ENCODE data around the gene AUTS2. TPM values are rescaled to one million over a fixed set of nuclear protein-coding genes. Genes with fewer than 3 reads are reported as not detected.

The AUTS2 gene
- total RNA-seq, 1 donor from 2014 or later: 94.1 TPM

DNA sequence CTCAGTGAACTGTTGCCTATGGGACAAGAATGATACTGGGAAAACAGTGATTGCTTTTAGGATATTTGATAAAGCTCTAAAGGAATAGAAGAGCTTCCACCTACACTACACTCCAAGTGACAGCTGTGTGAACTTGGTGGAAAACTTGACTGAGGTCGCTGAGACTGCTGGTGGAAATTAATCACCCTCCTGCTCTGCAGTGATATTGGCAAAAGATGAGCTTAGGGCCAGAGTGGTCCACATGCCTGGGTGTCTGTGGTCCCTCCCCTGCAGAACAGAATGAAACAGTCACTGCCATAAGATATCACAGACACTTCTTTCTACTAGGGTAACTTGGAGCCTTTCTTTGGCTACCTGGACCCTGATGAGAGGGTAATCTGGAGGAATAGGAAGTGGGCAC, 1151.6 kb downstream of the AUTS2 start:
- TF ChIP-seq, protein P1, sequence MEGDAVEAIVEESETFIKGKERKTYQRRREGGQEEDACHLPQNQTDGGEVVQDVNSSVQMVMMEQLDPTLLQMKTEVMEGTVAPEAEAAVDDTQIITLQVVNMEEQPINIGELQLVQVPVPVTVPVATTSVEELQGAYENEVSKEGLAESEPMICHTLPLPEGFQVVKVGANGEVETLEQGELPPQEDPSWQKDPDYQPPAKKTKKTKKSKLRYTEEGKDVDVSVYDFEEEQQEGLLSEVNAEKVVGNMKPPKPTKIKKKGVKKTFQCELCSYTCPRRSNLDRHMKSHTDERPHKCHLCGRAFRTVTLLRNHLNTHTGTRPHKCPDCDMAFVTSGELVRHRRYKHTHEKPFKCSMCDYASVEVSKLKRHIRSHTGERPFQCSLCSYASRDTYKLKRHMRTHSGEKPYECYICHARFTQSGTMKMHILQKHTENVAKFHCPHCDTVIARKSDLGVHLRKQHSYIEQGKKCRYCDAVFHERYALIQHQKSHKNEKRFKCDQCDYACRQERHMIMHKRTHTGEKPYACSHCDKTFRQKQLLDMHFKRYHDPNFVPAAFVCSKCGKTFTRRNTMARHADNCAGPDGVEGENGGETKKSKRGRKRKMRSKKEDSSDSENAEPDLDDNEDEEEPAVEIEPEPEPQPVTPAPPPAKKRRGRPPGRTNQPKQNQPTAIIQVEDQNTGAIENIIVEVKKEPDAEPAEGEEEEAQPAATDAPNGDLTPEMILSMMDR (conservative IDR thresholded peaks at IDR 0.05): no peak
- peaks cover 17% of the 10 kb centered on the region for H3K36me3 Mint-ChIP-seq
- no peaks in the 10 kb centered on the region for H3K27me3 Mint-ChIP-seq
- no peak for DNase-seq (ENCODE audit: extremely low spot score, unreplicated experiment)
- no peak overlapping the region for H3K27ac Mint-ChIP-seq
- H3K4me3 Mint-ChIP-seq: no peak overlapping the region
- H3K9me3 Mint-ChIP-seq: no peaks in the 10 kb centered on the region
- peaks cover 32% of the 10 kb centered on the region for H3K4me1 Mint-ChIP-seq (ENCODE audit: unreplicated experiment)

DNA sequence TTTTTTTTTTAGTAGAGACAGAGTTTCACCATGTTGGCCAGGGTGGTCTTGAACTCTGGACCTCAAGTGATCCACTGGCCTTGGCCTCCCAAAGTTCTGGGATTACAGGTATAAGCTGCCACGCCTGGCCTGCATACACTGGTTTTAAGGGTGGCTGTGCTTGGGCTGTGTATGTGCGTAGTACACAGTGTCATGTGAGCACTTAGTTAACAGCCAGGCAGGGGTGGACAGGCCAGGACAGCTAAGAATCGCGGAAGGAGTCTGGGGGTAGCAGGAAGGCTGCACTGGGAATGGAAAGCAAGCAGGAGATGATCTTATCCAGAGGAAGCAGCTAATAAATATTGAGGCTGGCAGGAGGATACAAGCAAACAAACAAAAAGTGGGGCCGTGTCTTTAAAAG, 1153.6 kb downstream of the AUTS2 start:
- no peak overlapping the region for H3K27ac Mint-ChIP-seq
- peaks cover 27% of the 10 kb centered on the region for H3K4me1 Mint-ChIP-seq (ENCODE audit: unreplicated experiment)
- H3K36me3 Mint-ChIP-seq: peaks cover 12% of the 10 kb centered on the region
- no peak overlapping the region for H3K4me3 Mint-ChIP-seq
- TF ChIP-seq, protein P1 (conservative IDR thresholded peaks at IDR 0.05): no peak
- H3K9me3 Mint-ChIP-seq: no peaks in the 10 kb centered on the region
- H3K27me3 Mint-ChIP-seq: no peaks in the 10 kb centered on the region
- DNase-seq (ENCODE audit: extremely low spot score, unreplicated experiment): no peak

DNA sequence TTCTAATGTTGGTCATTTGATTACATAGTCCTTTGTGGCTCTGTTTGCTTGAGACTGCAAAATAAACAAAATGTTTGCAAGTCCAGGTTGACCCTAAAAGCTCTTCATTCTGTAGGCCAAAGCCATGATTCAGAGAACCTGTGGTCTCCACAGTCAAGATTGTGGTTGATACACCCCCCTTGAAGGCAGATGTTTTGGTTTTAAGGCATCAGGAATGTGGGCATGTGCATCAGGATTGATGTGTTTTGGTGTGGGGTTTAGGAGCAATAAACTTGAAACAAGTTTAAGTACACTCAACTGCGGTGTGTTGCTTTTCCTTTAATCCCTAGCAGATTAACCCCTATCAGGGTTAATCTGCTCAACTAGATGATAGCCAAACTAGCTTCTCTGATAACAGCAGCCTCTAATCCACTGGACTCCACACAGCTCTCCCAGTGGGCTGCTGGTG, 1154.5 kb downstream of the AUTS2 start:
- Mint-ChIP-seq H3K9me3 (no peaks in the 10 kb centered on the region), H3K27me3 (no peaks in the 10 kb centered on the region), H3K36me3 (peaks cover 12% of the 10 kb centered on the region), H3K4me3 (no peak overlapping the region), H3K27ac (no peak overlapping the region), H3K4me1 (ENCODE audit: unreplicated experiment) (peaks cover 27% of the 10 kb centered on the region)
- no peak for DNase-seq (ENCODE audit: extremely low spot score, unreplicated experiment)
- TF ChIP-seq, protein P1 (conservative IDR thresholded peaks at IDR 0.05): no peak

DNA sequence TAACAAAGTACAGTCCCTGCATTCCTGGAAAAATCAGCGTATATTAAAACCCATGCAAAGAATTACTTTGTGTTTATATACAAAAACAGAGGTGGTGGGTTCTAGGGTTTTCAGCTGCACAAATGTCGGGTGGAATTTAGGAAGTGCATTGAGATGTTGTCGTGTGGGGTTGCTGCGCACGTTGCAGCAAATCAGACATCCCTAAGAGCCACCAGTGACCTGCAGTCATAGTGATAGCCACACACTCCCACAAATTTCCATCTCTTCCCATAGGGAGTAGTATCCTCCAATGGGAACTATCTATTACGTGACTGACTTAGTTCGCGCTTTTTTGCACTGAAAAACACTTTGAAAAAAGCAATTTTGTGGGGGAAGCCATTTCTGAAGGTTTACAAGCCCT, 1158.5 kb downstream of the AUTS2 start:
- no peak for DNase-seq (ENCODE audit: extremely low spot score, unreplicated experiment)
- H3K9me3 Mint-ChIP-seq: no peaks in the 10 kb centered on the region
- TF ChIP-seq, protein P1 (conservative IDR thresholded peaks at IDR 0.05): no peak
- H3K36me3 Mint-ChIP-seq: peaks cover 17% of the 10 kb centered on the region
- peaks cover 41% of the 10 kb centered on the region for H3K4me1 Mint-ChIP-seq (ENCODE audit: unreplicated experiment)
- H3K27ac Mint-ChIP-seq: no peak overlapping the region
- H3K27me3 Mint-ChIP-seq: no peaks in the 10 kb centered on the region
- no peak overlapping the region for H3K4me3 Mint-ChIP-seq

DNA sequence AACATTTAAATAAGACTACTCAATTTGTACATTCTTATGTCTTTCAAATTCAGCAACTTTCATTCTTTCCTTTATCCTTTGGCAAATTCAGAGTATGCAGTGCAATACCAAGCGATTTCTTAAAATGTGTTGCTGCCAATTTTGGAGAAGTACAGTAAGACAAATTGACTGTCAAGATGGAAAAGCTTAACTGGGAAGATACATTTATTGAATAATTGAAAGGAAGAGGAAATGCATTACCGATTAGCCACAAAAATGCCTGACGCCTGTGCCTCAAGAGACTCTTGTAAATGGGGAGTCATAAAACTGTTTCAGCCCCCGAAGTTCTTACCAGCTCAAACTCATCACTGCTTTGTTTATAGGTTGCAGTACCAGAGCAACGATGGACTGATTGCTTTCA, 1160.4 kb downstream of the AUTS2 start:
- H3K27me3 Mint-ChIP-seq: no peaks in the 10 kb centered on the region
- no peak overlapping the region for H3K27ac Mint-ChIP-seq
- DNase-seq (ENCODE audit: extremely low spot score, unreplicated experiment): no peak
- H3K36me3 Mint-ChIP-seq: peaks cover 14% of the 10 kb centered on the region
- H3K4me3 Mint-ChIP-seq: no peak overlapping the region
- H3K9me3 Mint-ChIP-seq: no peaks in the 10 kb centered on the region
- TF ChIP-seq, protein P1 (conservative IDR thresholded peaks at IDR 0.05): no peak
- H3K4me1 Mint-ChIP-seq (ENCODE audit: unreplicated experiment): peaks cover 31% of the 10 kb centered on the region

DNA sequence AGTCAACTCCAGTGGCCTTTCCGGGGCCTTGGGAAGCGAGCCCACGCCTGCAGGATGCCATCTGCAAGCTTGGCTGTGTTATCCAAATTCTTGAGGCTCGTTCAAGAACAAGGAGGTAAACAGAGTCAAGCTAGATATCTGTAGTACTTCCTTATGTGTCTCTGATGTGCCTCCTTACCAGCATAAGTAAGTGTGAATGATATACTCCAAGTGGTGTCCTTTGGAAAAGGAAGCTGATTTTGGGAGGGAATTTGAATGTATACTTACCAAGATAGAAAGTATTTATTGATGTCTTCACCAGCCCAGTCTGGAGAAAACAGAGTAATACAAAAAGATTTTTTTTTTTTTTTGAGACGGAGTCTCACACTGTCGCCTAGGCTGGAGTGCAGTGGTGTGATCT, 1161.4 kb downstream of the AUTS2 start:
- H3K4me1 Mint-ChIP-seq (ENCODE audit: unreplicated experiment): peaks cover 28% of the 10 kb centered on the region
- peaks cover 15% of the 10 kb centered on the region for H3K36me3 Mint-ChIP-seq
- H3K27ac Mint-ChIP-seq: no peak overlapping the region
- TF ChIP-seq, protein P1 (conservative IDR thresholded peaks at IDR 0.05): no peak
- no peak overlapping the region for H3K4me3 Mint-ChIP-seq
- H3K9me3 Mint-ChIP-seq: no peaks in the 10 kb centered on the region
- H3K27me3 Mint-ChIP-seq: no peaks in the 10 kb centered on the region
- DNase-seq (ENCODE audit: extremely low spot score, unreplicated experiment): no peak
